ENCODE measurements around the gene SERPING1. TPM values are rescaled to one million over a fixed set of nuclear protein-coding genes. Genes with fewer than 3 reads are reported as not detected.

Gene SERPING1
- total RNA-seq, 1 experiment from 2014 or later = 1.2 TPM

- DNase-seq (ENCODE audit: low spot score) = no peak
These were observed 55.2 kb downstream of the SERPING1 start for GRCh38 chr11:57652662-57653061.

DNA sequence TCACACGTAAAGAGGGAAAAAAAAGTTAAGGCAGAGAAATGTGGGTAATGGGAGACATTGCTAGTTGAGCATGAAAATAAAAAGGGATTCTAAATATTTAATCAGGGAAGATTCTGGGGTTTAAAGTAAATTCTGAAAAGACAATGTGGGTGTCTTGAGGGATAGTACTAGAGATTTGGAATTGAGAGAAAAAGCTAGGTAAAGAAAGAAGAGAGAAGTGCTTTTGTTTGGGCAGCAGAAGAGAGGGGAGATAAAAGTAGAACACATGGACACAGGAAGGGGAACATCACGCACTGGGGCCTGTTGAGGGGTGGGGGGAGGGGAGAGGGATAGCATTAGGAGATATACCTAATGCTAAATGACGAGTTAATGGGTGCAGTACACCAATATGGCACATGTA, 55.7 kb downstream of the SERPING1 start:
- DNase-seq (ENCODE audit: low spot score) = no peak

DNA sequence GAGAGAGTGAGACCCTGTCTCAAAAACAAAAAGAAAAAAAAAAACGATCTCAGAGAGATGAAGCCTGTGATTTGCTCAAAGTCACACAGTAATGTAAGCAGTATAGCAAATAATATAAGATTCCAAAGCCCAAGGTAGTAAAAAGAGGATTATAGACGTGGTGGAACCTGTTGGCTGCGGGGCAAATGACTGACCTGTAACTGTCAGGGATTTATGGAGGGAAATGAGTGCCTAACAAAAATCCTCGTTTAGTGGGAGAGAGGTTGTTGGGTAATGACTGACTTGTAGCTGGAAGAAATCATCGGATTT, 59.4 kb downstream of the SERPING1 start:
- no peak for DNase-seq (ENCODE audit: low spot score)

DNA sequence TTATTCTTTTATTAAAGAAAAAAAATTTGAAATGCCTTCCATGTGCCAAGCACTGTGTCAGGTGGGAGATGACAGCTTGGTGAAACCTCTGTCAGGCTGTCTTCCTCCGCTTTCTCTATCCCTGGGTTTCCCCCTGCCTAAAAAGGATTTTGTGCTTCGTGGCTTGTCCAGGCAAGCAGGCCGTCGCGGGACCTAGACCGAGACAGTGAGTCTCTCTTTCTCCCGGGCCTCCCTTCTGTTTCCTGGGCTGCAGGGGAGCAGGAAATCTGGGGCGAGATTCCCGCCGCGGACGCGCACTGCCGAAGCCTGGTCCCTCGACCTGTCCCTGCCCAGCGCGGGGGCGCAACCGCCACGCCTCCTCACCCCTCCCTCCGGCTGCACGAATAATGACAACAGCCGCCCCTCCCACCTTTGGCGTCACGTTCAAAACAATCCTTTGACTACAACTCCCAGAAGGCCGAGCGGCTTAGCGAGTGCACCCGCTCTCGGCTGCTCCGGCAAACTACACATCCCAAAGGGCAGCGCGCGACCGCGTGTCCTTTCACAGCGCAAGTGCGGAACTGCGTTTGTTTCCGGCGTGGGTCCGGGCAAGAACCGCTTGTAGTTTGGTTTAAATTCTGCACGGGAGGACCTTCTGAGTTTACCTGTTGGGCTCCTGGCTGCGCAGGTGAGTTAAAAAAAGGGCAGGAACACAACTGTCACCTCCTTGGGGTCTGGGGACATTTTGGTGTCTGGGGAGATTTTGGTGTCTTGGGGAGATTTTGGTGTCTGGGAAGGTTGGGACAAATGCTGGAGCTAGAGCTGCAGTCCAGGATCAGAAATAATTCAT, 59.9 kb downstream of the SERPING1 start, which contains the start of gene CLP1:
TSS of gene CLP1 (plus strand) at position 569 of the 829 bp plus-strand sequence. CDS start 1,715 bp downstream, outside the sequence.
- peak; percentile 99 for DNase-seq (ENCODE audit: low spot score)

GRCh38 chr11:57658023-57658361, 60.5 kb downstream of the SERPING1 start:
- DNase-seq (ENCODE audit: low spot score) = no peak

GRCh38 chr11:57659669-57660068, 62.2 kb downstream of the SERPING1 start:
- DNase-seq (ENCODE audit: low spot score) = no peak

DNA sequence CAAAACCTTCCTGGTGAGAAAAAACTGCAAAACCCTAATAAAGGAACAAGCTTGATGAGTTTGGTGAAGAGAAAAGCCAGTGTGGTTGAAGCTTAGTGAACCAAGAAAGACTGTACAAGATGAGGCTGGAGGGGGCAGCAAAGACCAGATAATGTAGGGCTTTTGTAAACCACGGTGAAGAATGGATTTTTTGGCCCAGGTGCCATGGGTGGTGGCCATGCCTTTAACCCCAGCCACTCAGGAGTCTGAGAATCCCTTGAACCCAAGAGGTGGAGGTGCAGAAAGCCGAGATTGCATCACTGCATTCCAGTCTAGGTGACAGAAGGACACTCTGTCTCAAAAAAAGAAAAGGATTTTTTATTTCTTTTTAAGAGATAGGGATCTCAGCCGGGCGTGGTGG, 65.4 kb downstream of the SERPING1 start:
- DNase-seq (ENCODE audit: low spot score) = no peak

DNA sequence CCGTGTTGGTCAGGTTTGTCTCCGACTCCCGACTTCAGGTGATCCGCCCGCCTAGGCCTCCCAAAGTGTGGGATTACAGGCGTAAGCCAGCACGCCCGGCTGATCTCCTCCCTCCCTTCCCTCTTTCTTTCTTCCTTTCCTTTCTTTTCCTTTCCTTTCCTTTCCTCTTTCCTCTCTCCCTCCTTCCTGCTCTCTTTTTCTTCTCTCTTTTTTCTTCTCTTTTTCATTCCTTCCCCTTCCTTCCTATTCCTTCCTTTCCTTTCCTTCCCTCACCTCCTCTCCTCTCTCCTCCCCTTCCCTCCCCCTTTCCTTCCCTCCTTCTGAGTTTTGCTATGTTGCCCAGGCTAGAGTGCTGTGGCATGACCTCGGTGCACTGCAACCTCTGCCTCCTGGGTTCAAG, 66.5 kb downstream of the SERPING1 start:
- DNase-seq (ENCODE audit: low spot score) = no peak

Other genes starting within 250 kb of the SERPING1 start
- not detected in 2 replicates for gene PRG3, start 216.5 kb upstream of the SERPING1 start, total RNA-seq (2014; rRNA removed; shearing (Covaris generic))
- not detected in 2 replicates for gene PRG2, start 207.0 kb upstream of the SERPING1 start, total RNA-seq (2014; rRNA removed; shearing (Covaris generic))
- 20.4 and 21.3 TPM in 2 replicates for gene SLC43A3, start 170.6 kb upstream of the SERPING1 start, total RNA-seq (2014; rRNA removed; shearing (Covaris generic))
- 0.64 and 0.89 TPM in 2 replicates for gene RTN4RL2, start 137.2 kb upstream of the SERPING1 start, total RNA-seq (2014; rRNA removed; shearing (Covaris generic))
- 3.5 and 6.0 TPM in 2 replicates for gene SLC43A1, start 82.0 kb upstream of the SERPING1 start, total RNA-seq (2014; rRNA removed; shearing (Covaris generic))
- gene TIMM10, start 66.9 kb upstream of the SERPING1 start, total RNA-seq (2014; rRNA removed; shearing (Covaris generic)) = 111 and 118 TPM in 2 replicates
- not detected in 2 replicates for gene SMTNL1, start 60.1 kb upstream of the SERPING1 start, total RNA-seq (2014; rRNA removed; shearing (Covaris generic))
- gene UBE2L6, start 30.0 kb upstream of the SERPING1 start, total RNA-seq (2014; rRNA removed; shearing (Covaris generic)) = 103 and 149 TPM in 2 replicates
- 1.2 and 3.3 TPM in 2 replicates for gene YPEL4, start 52.2 kb downstream of the SERPING1 start, total RNA-seq (2014; rRNA removed; shearing (Covaris generic))
- gene CLP1, start 60.1 kb downstream of the SERPING1 start, total RNA-seq (2014; rRNA removed; shearing (Covaris generic)) = 24.4 and 27.5 TPM in 2 replicates
- 23.5 and 32.4 TPM in 2 replicates for gene ZDHHC5, start 70.4 kb downstream of the SERPING1 start, total RNA-seq (2014; rRNA removed; shearing (Covaris generic))
- 25.3 and 29.7 TPM in 2 replicates for gene MED19, start 114.5 kb downstream of the SERPING1 start, total RNA-seq (2014; rRNA removed; shearing (Covaris generic))
- 128 and 142 TPM in 2 replicates for gene TMX2, start 114.9 kb downstream of the SERPING1 start, total RNA-seq (2014; rRNA removed; shearing (Covaris generic))
- gene SELENOH, start 143.8 kb downstream of the SERPING1 start, total RNA-seq (2014; rRNA removed; shearing (Covaris generic)) = 218 and 298 TPM in 2 replicates
- gene BTBD18, start 154.1 kb downstream of the SERPING1 start, total RNA-seq (2014; rRNA removed; shearing (Covaris generic)) = not detected in 2 replicates
- 50.0 and 56.3 TPM in 2 replicates for gene CTNND1, start 164.1 kb downstream of the SERPING1 start, total RNA-seq (2014; rRNA removed; shearing (Covaris generic))

Measured in H4 (cell line).